Measurements from ENCODE around the gene FNDC3B.

FNDC3B gene

DNA sequence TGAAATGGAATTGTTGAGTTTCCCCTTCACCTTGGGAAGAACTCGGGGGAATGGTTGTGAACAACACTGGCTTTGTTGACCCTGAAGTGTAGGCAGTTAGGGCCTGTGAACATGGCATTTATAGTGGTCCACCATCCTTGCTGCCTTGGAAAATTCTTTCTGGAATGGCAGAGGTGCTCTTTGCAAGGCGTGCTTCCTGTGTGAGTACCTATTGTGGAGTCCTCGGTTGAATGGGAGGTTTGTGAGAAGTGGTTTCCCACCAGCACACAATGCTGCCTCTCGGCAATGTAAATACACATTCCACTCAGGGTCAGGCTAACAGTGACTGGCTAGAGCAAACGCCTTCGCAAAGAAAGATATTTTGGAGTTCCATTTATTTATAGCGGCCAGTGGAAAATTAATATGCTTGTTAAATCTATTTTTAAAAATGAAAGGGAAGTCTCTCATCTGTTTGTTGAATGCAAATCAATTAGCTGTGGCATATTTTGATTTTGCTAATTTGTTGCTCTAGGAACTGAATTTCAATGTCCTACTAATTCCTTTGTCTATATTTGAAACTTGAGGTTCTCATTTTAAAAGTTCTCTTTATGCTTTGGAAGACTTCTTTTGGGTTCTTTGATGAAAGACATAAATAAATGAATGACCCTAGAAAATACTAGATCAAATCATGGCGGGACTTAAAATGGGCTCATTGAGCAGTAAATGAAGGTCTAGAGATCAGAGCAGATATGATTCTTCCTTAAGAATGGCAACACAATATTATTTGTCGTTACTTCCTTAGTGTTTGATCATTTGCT lies 59.5 kb downstream of the FNDC3B start:
- peak; percentile 43 for DNase-seq

DNA sequence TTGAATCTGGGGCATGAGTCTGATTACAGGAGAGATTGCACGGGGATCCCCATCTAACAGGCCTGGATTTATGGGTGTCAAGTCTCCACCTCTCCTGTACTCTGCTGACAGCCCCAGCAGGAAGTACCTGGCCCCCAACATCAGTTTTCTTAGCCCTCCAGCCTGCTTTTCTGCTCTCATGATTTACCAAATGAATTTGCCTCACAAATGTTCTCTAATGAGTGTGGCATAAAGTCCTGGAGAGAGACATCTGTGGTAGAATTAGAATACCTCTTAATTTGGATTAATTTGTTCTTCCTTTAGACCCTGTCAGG lies 60.1 kb downstream of the FNDC3B start:
- no peak for DNase-seq

DNA sequence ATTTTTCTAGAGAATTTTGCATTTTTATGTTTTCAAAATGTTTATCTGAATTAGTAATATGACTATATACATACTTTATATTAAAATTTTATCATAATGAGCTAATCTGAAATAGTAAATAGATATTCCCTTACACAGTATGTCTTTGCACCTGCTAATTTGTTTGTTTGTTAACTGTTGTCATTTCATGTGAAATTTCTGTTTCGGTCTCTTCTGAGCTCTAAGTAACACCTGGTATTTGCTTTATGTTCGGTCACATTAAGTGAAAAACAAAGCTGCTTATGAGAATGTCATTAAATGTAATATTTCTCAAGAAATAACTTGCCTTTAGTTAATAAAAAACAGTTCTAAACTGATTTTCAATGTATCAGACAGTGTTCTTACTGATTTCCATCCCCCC lies 61.1 kb downstream of the FNDC3B start:
- DNase-seq = no peak

DNA sequence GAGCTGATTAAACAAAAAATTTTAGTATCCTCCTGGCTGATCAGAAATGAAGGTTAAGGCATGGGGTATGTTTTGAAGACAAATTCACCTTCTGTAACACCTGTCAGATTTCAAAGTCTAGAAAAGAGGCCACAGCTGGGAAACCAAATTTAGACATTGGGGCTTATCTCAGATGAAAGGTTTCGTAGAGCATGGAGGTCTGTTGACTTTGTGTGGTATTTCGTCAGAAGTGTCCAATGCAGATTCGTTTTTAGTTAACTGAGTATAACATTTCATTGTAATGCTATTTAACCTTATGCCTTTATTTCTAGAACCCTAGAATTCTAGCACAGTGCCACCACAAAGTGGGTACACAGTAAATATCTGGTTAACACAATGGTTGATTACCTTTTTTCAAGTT lies 61.7 kb downstream of the FNDC3B start:
- no peak for DNase-seq

DNA sequence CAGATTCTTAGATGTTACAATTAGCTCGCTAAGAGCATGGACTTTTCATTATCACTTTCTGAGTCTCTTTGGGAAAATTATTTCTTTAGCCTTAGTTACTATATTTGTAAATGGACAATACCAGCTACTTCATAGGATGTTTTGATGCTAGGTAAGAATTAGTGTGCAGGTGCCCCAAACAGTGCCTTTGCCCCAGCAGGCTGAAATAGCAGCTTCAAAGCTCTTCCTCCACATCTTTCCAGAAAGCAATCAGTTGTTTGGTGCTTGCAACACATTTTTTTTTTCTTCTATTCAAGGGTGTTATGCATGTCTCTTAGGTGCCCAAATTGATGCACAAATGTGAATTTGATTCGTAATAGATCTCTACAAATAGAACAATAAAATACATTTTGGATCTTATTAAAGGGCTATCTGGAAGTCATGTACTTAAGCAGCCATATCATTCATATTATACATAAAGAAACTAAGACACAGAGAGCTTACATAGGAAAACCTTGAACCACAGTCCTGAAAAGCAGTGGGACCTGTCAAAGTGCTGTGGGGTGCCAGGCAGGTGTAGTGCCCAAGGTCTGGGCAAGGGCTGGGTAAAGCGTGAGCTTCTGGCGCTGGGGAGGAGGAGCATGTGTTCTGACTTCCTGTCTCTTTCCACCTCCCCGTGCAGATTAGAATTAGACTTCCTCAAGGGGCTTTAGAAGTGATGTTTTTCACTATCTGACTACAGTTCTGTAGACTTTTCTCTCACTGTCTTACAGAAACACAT lies 62.9 kb downstream of the FNDC3B start:
- DNase-seq = no peak

DNA sequence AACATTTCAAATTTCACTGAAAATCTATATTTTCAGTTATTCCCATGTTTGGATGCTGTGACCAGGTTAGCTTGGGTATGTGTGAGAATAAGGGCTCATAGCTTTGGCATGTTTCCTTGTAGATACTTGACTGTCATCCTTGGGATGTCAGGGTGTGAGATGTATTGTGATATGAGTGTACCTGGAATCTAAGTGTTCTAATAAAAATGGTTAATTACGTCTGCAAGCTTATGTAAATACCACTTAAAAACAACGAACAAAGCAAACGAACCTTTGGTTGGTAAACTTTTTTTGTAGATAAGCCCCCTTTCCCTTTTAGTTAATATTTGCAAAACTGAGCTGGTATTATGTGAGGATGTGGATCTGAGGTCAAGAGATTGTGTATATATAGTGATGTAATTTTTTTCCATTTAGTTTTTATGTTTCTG lies 63.5 kb downstream of the FNDC3B start:
- DNase-seq = no peak

DNA sequence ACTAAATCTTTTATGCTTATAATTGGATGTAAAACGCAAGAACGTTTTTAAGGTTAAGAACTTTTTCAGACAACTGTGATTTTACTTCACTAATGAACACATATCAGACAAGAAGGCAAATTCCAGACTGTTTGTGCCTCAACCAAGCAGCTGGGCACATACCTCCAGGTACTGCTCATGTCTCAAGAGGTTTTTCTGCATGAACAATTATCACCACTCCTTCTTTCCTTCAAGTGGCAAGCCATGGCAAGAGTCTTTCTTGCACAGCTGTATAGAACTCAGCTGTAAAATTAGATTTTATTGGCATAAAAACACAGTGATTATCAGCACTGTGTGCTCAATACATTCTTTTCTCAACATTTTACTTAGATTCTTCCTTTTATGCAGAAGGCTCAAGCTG lies 64.3 kb downstream of the FNDC3B start:
- DNase-seq = no peak

DNA sequence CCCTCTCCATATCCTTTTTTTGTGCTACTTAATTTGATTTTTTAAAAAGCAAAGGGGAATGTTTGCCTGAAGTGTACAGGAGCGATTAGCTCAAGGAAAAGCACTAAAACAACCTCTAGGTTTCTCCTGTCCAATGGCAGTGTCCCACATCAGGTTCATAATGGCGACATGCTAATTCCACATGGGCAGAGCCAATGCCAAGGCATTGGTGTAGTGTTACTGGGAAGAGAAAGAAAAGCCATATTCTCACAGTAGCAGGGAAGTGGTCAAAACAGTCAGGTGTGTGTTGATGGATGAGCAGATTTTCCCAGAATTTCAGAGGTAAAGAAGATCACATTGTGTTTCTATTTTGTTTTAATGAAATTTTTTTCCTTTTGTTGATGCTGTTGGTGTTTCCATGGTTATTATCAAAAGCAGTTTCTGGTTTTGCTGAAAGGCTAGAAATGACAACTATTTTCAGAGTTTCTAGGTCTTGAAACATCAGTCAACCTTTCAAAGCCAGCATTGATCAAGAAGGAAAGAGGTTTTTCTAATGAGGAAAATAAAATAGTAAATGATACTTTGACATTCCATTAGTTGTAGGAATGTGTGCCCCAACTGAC lies 65.2 kb downstream of the FNDC3B start:
- DNase-seq = peak; percentile 71

DNA sequence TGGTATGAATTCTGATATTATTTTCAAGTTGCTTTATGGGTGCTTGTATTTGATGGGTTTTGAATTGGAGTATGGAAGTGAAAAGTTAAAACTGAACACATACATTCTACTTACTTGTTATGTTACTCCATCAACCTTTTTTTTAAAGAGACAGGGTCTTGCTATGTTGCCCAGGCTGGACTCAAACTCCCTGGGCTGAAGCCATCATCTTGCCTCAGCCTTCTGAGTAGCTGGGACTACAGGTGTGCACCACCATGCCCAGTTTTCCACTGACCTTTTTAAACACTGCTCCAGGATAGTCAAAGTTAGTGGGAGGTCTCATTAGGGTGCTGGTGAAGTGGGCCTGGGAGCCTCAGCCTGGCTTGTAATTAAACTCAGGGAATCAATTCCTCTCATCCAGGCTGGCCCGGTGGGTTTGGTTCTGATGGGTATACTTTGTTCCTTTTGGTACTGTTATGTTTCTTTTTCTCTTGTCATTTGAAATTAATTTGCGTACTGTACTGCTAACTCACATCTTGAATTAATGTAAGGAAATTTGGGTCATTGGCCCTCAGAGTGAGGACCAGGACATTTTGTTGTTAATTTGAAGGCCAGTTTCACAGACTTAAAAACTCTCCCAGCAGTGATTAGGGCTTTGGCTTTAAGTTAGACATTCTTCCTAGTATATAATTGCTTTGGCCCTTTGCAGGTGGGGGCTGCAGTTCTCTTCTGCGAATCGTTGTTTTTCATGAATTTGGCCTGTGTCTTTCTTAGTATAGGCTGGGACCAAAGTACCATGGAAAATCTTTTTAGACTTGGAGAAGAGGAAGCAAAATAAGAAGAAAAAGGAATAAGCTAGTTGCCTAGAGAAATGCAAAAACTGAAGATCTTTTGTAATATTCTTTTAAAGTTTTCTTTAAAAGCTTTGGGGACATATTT lies 66.9 kb downstream of the FNDC3B start:
- no peak for DNase-seq

DNA sequence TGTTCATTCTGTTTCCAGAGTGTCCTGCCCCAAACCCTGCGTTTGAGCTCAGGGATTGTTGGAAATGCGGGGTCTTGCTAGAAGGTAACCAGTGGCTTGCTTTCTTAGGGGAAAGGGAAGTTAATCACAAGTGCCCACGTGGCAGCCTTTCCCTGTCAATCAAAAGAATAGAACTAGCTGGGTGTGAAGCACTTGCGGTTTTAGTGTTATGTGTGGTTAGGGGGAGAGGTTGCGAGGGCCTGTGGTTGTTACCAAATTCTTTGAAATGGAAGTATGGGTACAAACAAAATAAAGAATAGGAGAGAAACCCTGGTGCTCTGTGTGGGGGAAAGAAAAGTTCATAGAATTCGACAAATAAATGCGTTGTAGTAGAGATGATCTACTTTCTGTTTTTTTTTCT lies 67.6 kb downstream of the FNDC3B start:
- no peak for DNase-seq

DNA sequence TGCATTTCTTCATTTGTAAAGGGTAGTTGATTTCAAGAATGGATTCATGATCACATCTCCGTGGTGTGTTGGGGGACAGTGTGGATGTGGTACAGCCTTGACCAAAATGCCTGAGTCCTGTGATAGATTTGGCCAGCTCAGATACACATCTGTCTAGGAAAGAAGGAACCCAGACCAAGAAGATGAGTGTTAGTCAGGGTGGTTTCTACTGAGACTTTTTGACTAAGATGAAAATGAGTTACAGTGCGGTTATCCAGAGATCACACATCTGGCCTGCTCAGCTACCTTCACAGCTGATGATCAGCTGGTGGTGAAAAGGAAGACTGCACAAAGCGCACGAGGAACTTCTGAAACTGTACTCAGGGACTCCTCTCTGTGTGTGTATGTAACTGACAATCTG lies 68.0 kb downstream of the FNDC3B start:
- DNase-seq = no peak

DNA sequence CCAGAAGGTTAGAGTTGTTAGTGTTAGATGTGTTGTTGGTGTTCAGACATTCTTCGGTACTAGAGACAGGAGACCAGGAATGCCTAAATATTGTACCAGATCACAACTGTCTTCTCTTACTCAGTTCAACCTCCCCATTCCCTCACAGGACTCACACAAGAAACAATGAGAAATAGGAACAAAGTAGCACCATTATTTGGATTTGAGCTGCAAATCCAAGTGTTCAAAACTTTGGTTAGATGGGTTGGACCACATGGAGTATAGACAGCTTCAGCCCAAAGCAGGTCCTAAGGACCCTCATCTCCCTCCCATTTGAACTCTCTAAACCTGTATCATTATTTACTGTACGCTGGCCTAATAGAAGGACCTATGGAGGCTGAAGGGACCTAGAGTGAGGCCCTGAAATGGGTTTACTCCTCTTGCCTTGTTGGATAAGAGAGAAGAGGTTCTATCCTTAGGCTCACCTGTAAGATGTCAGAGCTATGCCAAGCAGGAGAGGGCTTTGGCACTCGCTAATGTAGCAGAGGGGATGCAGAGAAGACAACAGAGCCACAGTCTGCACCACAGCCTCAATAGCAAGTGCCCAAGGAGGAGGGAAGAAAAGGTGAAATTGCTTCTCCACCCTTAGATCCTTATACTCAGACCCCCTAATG lies 70.9 kb downstream of the FNDC3B start:
- no peak for DNase-seq

DNA sequence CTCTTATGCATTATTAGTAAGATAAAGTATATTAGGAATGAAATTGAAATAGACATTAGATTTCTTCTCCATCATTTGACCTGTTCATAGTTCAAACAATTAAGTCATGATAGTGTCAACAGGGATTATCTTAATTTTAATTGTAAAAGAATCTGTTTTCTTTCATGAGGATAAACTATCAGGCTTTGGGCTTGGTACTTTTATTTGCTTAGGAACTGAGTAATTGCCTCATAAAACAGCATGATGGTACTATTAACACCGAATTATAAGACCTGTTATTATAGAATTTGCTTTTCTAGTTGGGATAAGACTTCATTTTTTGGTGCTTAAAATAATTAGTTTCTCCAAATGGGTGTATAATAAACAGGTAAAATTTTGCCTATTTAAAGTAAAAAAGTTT lies 71.8 kb downstream of the FNDC3B start:
- no peak for DNase-seq

DNA sequence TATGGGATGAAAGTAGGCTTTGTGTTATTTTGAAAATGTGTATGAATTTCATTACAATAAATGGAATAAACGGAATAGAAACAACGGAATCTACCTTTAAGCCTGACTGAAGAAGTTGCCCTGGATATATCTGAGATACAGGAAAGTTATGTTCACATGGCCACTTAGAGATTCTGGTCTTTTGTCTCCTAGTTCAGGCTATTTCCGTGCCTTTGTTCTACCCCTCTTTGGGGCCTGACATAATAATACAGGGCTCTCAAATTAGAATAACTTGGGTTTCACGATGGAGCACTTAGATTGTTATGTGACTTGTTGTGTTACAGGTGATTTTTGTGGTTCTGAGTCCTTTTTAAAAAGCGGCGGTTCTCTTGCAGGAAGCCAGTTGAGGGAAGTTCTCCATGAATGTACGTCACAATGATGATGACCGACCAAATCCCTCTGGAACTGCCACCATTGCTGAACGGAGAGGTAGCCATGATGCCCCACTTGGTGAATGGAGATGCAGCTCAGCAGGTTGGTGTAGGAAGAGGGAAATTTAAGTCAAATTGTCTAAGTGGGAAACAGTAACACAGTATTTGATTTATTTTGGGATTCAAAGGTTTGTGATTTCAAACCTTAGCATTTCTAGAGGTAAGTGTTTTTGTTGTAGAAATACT lies 72.8 kb downstream of the FNDC3B start:
- no peak for DNase-seq

DNA sequence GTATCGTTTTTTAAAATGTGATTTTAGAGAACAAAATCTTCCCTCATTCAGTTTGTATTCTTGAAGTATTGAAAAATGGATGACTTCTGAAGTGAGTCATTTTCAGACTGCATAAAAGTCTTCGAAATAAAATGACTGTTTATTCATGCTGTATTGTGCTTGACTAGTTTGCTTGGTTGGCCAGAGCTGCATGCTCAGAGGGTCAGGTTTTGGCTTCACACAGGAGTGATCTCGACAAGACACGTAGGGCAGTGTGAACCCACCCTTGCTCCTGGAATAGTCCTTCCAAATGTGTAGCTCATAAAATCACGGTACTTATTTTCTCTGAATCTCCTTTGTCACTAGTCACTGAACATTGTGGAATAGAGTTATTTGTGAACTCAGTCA lies 73.3 kb downstream of the FNDC3B start:
- DNase-seq = no peak

DNA sequence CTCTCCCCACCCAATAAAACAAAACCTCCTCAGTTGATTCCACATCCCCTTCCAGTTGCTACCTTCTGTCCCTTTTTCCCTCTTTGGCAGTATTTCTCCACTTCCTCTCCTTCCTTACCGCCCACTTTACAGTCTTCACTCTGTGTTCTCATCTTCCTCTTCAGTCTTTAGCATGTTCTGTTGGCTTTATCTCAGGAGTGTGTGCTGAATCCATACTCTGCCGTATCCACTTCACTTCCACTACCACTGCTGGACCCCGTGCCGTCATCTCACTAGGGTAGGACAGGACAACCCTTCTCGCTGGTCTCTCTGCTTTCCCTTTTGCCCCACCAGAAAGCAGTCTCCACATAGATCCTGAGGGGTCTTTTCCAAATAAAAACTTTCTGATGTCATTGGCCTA lies 74.3 kb downstream of the FNDC3B start:
- DNase-seq = no peak

DNA sequence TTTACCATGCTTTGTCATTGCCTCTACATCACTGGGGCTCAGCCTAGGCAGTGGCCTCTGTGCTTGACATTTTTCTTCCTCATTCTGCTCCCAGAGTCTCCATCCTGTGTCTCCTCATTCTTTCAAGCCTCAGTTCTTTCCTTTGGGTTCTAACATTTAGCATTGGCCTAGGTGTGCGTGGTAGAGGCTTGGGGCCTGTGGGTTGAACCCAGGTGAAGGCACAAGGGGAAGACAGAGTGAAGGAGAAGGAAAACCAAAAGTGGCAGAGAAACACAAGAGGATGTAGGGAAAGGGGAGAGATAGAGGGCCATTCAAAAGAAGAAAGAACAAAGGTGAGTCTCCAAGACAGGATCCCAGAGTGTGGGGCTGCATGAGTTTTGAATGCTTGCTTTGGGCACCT lies 75.7 kb downstream of the FNDC3B start:
- no peak for DNase-seq

DNA sequence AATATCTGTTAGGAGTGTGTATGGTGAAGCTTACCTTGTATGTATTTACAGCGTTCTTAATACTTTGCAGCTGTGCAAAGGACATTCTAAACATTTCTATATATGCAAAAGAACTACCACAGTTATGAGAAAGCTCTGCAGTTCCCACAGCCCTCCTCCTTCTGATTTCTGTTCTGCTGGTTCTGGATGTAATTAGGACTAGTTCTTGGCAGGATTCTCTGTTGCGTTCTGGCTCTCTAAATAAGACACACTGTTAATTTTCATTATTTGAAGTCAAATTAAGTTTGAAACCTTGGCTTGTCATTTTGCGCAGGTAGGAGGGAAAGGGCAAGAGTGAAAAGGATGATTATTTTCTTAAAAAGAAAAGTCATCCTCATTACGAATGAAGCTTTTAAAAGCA lies 76.4 kb downstream of the FNDC3B start:
- DNase-seq = no peak

DNA sequence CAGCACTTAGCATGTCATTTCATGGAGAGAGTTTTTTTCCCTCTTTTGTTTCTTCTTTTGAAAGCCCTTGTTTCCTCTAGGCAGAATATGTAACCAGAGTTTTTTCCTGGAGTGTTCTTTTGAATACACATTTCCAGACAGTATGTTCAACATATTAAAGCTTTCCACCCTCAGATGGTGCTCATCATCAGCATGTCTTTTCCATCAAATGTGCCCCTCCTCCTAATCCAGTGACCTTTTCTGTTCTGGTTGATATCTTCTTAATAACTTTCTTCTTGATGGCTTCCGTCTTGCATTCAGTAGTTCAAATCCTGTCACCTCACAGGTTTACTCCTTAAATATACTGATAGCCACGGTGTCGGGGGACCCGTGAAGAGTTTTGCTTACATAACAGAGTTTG lies 78.6 kb downstream of the FNDC3B start:
- no peak for DNase-seq

DNA sequence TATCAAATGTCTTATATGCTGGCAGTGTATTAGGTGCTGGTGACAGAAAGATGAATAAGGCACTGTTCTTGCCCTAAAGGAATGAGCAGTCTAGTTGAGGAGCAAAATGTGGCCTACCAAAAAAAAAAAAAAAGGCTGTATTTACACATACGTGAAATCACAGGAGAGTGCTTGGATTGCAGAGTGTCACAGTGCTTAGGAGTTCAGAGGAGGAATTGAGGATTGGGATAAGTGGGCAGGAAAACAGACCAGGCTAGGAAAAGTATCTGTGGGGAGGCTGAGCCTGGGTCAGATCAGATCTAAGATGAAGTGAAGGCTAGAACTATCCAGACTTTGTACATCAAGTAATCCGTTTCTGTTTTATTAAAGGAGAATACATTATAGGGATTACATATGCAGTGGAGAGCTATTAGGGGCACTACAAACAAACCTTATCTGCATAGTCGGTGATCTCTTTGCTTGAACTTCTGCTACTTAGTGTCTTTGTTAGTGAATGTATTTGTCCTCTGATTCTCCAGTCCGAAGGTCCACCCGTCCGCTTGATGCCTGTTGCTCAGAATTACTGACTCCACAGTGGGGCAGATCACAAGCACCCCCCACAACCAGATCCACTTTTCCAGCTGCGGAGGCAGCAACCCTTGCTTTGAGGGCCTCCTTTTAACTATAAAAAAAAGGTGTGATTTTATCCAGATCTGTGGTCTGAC lies 80.0 kb downstream of the FNDC3B start:
- no peak for DNase-seq

DNA sequence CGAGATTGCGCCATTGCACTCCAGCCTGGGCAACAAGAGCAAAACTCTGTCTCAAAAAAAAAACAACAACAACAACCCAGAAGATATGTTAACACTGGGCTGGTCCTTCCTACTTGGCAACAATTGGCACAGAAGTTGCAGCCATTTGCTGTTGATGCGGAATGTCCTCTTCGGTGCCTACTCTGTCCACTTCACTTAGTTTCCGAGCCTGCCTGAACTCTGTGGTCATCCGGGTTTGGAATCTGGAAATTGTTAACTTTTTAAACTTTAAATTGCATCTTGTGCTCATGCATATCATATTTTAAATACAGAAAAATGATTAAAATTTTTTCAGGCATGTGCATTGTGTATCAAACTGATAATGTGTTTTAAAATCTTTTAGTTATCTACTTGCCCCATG lies 81.5 kb downstream of the FNDC3B start:
- DNase-seq = no peak

DNA sequence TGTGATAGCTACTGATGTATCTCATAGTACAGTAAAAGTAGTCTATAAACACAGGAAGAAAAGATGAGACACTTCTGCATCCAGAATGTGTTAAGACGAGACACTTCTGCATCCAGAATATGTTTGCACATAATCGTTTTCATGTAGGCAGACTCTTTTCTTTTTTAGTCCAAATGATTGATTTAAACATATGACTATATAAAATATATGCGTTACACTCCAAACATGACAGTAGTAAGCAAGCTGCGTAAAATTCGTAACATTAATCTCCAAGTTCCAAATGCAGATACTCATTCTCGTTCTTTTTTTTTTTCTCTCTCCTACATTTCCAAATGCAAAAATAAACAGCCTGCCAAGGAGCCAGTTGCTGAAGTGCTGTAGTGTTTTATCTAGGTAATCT lies 82.6 kb downstream of the FNDC3B start:
- DNase-seq = no peak

Measured in NCI-H748 treated with DMSO at 0.1 percent for 48 hours (cell line).